Measurements from ENCODE around the gene TMCC3.

The TMCC3 gene

GRCh38 chr12:94671917-94672316 lies 21.6 kb upstream of the TMCC3 start:
- no peak for DNase-seq

GRCh38 chr12:94670898-94671297 lies 20.5 kb upstream of the TMCC3 start:
- DNase-seq = no peak

- DNase-seq = no peak
Measured at GRCh38 chr12:94670075-94670474, 19.7 kb upstream of the TMCC3 start.

GRCh38 chr12:94667031-94667540 lies 16.7 kb upstream of the TMCC3 start:
- DNase-seq = no peak

- no peak for DNase-seq
Measured at GRCh38 chr12:94666158-94666557, 15.8 kb upstream of the TMCC3 start.

- no peak for DNase-seq
Measured at GRCh38 chr12:94663702-94664101, 13.3 kb upstream of the TMCC3 start.

- no peak for DNase-seq
Measured at GRCh38 chr12:94663071-94663470, 12.7 kb upstream of the TMCC3 start.

GRCh38 chr12:94660436-94660835 lies 10.1 kb upstream of the TMCC3 start:
- DNase-seq = peak; percentile 18

GRCh38 chr12:94659346-94659930 lies 9.1 kb upstream of the TMCC3 start:
- no peak for DNase-seq

- DNase-seq = no peak
Measured at GRCh38 chr12:94658931-94659330, 8.6 kb upstream of the TMCC3 start.

GRCh38 chr12:94656556-94656955 lies 6.2 kb upstream of the TMCC3 start:
- no peak for DNase-seq

- DNase-seq = peak; percentile 50
Measured at GRCh38 chr12:94649349-94650142, 811 bp downstream of the TMCC3 start.

GRCh38 chr12:94648578-94648977 lies 1.8 kb downstream of the TMCC3 start:
- DNase-seq = peak; percentile 55

GRCh38 chr12:94644141-94644979 lies 6.0 kb downstream of the TMCC3 start:
- DNase-seq = peak; percentile 96

GRCh38 chr12:94643606-94644005 lies 6.8 kb downstream of the TMCC3 start:
- DNase-seq = peak; percentile 39

- no peak for DNase-seq
Measured at GRCh38 chr12:94641283-94641682, 9.1 kb downstream of the TMCC3 start.

- DNase-seq = peak; percentile 93
Measured at GRCh38 chr12:94640134-94640928, 10.0 kb downstream of the TMCC3 start.

- DNase-seq = no peak
Measured at GRCh38 chr12:94638521-94638920, 11.8 kb downstream of the TMCC3 start.

- no peak for DNase-seq
Measured at GRCh38 chr12:94637390-94638113, 12.8 kb downstream of the TMCC3 start.

GRCh38 chr12:94636462-94637085 lies 13.8 kb downstream of the TMCC3 start:
- DNase-seq = peak; percentile 36

GRCh38 chr12:94634717-94635116 lies 15.6 kb downstream of the TMCC3 start:
- DNase-seq = no peak

Data from HCEC 1CT (cell line).